D721Med (cell line): ENCODE measurements around the gene NTN3.

Experiments used
- DNase-seq: peaks from one replicate; pipeline ENCODE4 v3.0.0; 2011; ENCODE audit warnings: low spot score; ENCODE audit not compliant: insufficient read length
- FAIRE-seq: peaks from 2 replicates; lab custom pipeline; 2011; peaks lifted over from hg19 to GRCh38; lab: Jason Lieb, UNC
- CTCF ChIP-seq: IDR thresholded peaks from 2 replicates; pipeline ENCODE4 v1.5.1; 2012; ENCODE audit warnings: mild to moderate bottlenecking, control low read depth; ENCODE audit not compliant: insufficient read depth; ENCODE audit errors: missing control alignments

Gene NTN3

GRCh38 chr16:2505695-2506094 is 34.6 kb downstream of the NTN3 start:
- DNase-seq (no peak), FAIRE-seq (no peak)
- TF ChIP-seq CTCF: no peak

GRCh38 chr16:2507052-2507659 is 36.1 kb downstream of the NTN3 start:
- no peak for DNase-seq
- TF ChIP-seq CTCF: no peak
- no peak for FAIRE-seq

GRCh38 chr16:2507665-2508064 is 36.6 kb downstream of the NTN3 start:
- no peak for FAIRE-seq
- no peak for TF ChIP-seq CTCF
- no peak for DNase-seq

GRCh38 chr16:2508722-2509400 is 37.8 kb downstream of the NTN3 start:
- FAIRE-seq: no peak
- no peak for TF ChIP-seq CTCF

GRCh38 chr16:2511128-2511800 is 40.2 kb downstream of the NTN3 start:
- TF ChIP-seq CTCF: no peak
- DNase-seq (no peak), FAIRE-seq (no peak)

More at GRCh38 chr16:2508722-2509400, 37.8 kb downstream of the NTN3 start:
- no peak for DNase-seq

- FAIRE-seq (no peak), DNase-seq (no peak)
- TF ChIP-seq CTCF: no peak
Measured at GRCh38 chr16:2511996-2512734, 41.1 kb downstream of the NTN3 start.
